AG04450 (cell line): Measurements from ENCODE around the gene HLA-DQB1. TPM values are rescaled to one million over a fixed set of nuclear protein-coding genes. Genes with fewer than 3 reads are reported as not detected.

ENCODE experiments used
- CTCF ChIA-PET: fragments of 300-600, 350-600 bp; formaldehyde crosslinking; extraction: SDS; loops from one replicate; lab custom pipeline; 2022; ENCODE audit warnings: antibody characterized with exemption, inconsistent platforms; lab: Charles Lee
- POLR2A ChIA-PET: fragments of 350-600 bp; formaldehyde crosslinking; extraction: SDS; loops from one replicate; lab custom pipeline; 2021; ENCODE audit warnings: antibody characterized with exemption, inconsistent platforms; lab: Yijun Ruan, JAX
- DNase-seq: peaks from one replicate; pipeline ENCODE4 v3.0.0-alpha.2; 2011; ENCODE audit warnings: low read depth, low spot score
- H3K27ac ChIP-seq: one replicate; pipeline ENCODE4 v1.5.1; 2012; ENCODE audit warnings: low read depth, low read length, control low read depth
- H3K27me3 ChIP-seq: one replicate; pipeline ENCODE4 v1.6.0; 2012; ENCODE audit warnings: low read length; ENCODE audit not compliant: control insufficient read depth, insufficient read depth
- H3K4me3 ChIP-seq: 2 replicates; pipeline ENCODE4 v1.5.1; 2011; ENCODE audit warnings: mild to moderate bottlenecking, low read depth, low read length, control low read depth
- H3K9me3 ChIP-seq: 2 replicates; pipeline ENCODE4 v1.5.1; 2012; ENCODE audit warnings: low read length; ENCODE audit not compliant: control insufficient read depth, insufficient read depth
- CTCF ChIP-seq: IDR thresholded peaks from 2 replicates; pipeline ENCODE4 v1.5.1; 2011; ENCODE audit warnings: low read depth, low read length, control low read depth, inconsistent platforms
- polyA plus RNA-seq: library from polyadenylated mRNA; depleted of rRNA; stranded (reverse); fragments of >200 nt; gene quantifications from 2 replicates; pipeline ENCODE4 v1.2.3, GENCODE V29; 2011

The HLA-DQB1 gene
- polyA plus RNA-seq, 1 experiment = not detected

GRCh38 chr6:32625137-32625536 is 41.3 kb downstream of the HLA-DQB1 start:
- Histone ChIP-seq H3K9me3 (no peaks in the 10 kb centered on the region), H3K27me3 (no peaks in the 10 kb centered on the region), H3K4me3 (no peak overlapping the region), H3K27ac (no peak overlapping the region)
- POLR2A ChIA-PET = no interaction called here
- DNase-seq = no peak
- no peak for TF ChIP-seq CTCF
- CTCF ChIA-PET = no interaction called here

- TF ChIP-seq CTCF = no peak
These were observed 41.9 kb downstream of the HLA-DQB1 start for GRCh38 chr6:32624565-32624964.

GRCh38 chr6:32623693-32624092 is 42.8 kb downstream of the HLA-DQB1 start:
- H3K4me3 ChIP-seq = no peak overlapping the region
- H3K9me3 ChIP-seq = no peaks in the 10 kb centered on the region
- ChIA-PET CTCF (no interaction called here), POLR2A (no interaction called here)
- TF ChIP-seq CTCF = no peak
- no peak overlapping the region for H3K27ac ChIP-seq
- DNase-seq = no peak
- H3K27me3 ChIP-seq = no peaks in the 10 kb centered on the region

More at GRCh38 chr6:32624565-32624964, 41.9 kb downstream of the HLA-DQB1 start:
- Histone ChIP-seq H3K27ac (no peak overlapping the region), H3K4me3 (no peak overlapping the region), H3K9me3 (no peaks in the 10 kb centered on the region), H3K27me3 (no peaks in the 10 kb centered on the region)
- ChIA-PET CTCF (no interaction called here), POLR2A (no interaction called here)
- no peak for DNase-seq

- POLR2A ChIA-PET = no interaction called here
- H3K9me3 ChIP-seq = no peaks in the 10 kb centered on the region
- DNase-seq = no peak
- H3K27ac ChIP-seq = no peak overlapping the region
- H3K4me3 ChIP-seq = no peak overlapping the region
- H3K27me3 ChIP-seq = no peaks in the 10 kb centered on the region
- CTCF ChIA-PET = interaction anchor here (1.9 kb wide), 1 partner anchor 245 kb away, joined by 8 read pairs; no protein-coding TSS in a partner anchor
- no peak for TF ChIP-seq CTCF
These were observed 43.7 kb downstream of the HLA-DQB1 start for GRCh38 chr6:32622545-32623401.

GRCh38 chr6:32621372-32621771 is 45.1 kb downstream of the HLA-DQB1 start:
- no peak for TF ChIP-seq CTCF
- DNase-seq = no peak
- Histone ChIP-seq H3K27ac (no peak overlapping the region), H3K27me3 (no peaks in the 10 kb centered on the region), H3K9me3 (no peaks in the 10 kb centered on the region), H3K4me3 (no peak overlapping the region)
- ChIA-PET POLR2A (no interaction called here), CTCF (interaction anchor here (1.9 kb wide), 1 partner anchor 246 kb away, joined by 8 read pairs; no protein-coding TSS in a partner anchor)
